HG03039 (cell line): Measurements from ENCODE around the gene GLT6D1.

ENCODE experiments used
- ATAC-seq: cut with Tn5 transposase; IDR thresholded peaks from one replicate; pipeline ENCODE4 v1.9.1; 2021; ENCODE audit warnings: mild to moderate bottlenecking, moderate library complexity; ENCODE audit not compliant: unreplicated experiment

GLT6D1 gene

GRCh38 chr9:135609366-135609955 lies 29.9 kb downstream of the GLT6D1 start:
- no peak for ATAC-seq

GRCh38 chr9:135608999-135609317 lies 30.4 kb downstream of the GLT6D1 start:
- ATAC-seq: no peak

GRCh38 chr9:135608294-135608998 lies 30.9 kb downstream of the GLT6D1 start:
- no peak for ATAC-seq

- no peak for ATAC-seq
Observed at GRCh38 chr9:135607401-135608293, 31.7 kb downstream of the GLT6D1 start.

- no peak for ATAC-seq
Observed at GRCh38 chr9:135606885-135607259, 32.5 kb downstream of the GLT6D1 start.

GRCh38 chr9:135605238-135605781 lies 34.0 kb downstream of the GLT6D1 start:
- ATAC-seq: no peak

- ATAC-seq: no peak
Observed at GRCh38 chr9:135604437-135605237, 34.7 kb downstream of the GLT6D1 start.

- ATAC-seq: no peak
Observed at GRCh38 chr9:135602789-135603481, 36.4 kb downstream of the GLT6D1 start.

GRCh38 chr9:135601988-135602387 lies 37.4 kb downstream of the GLT6D1 start:
- ATAC-seq: no peak

- no peak for ATAC-seq
Observed at GRCh38 chr9:135600296-135600817, 39.0 kb downstream of the GLT6D1 start.

GRCh38 chr9:135596211-135596610 lies 43.1 kb downstream of the GLT6D1 start:
- no peak for ATAC-seq

GRCh38 chr9:135592625-135593024 lies 46.7 kb downstream of the GLT6D1 start:
- no peak for ATAC-seq

- no peak for ATAC-seq
Observed at GRCh38 chr9:135592331-135592590, 47.1 kb downstream of the GLT6D1 start.

GRCh38 chr9:135591506-135592330 lies 47.6 kb downstream of the GLT6D1 start:
- ATAC-seq: no peak

- ATAC-seq: no peak
Observed at GRCh38 chr9:135590486-135591079, 48.8 kb downstream of the GLT6D1 start.

GRCh38 chr9:135589596-135590485 lies 49.5 kb downstream of the GLT6D1 start:
- ATAC-seq: no peak

- no peak for ATAC-seq
Observed at GRCh38 chr9:135588886-135589595, 50.3 kb downstream of the GLT6D1 start.
